ENCODE measurements around the gene TRIM7.

TRIM7 gene

GRCh38 chr5:181192337-181193046 lies 12.5 kb downstream of the TRIM7 start:
- Histone ChIP-seq H3K36me3 (ENCODE audit: control insufficient read depth in 2 of 2, insufficient read depth in 2 of 2, low read length in 2 of 2) (no peaks in the 10 kb centered on the region), H3K9ac (ENCODE audit: low read depth in 1 of 2, low read length in 2 of 2) (peak overlapping the region; percentile 68 to 88), H3K9me3 (ENCODE audit: control insufficient read depth in 2 of 2, low read length in 2 of 2) (no peaks in the 10 kb centered on the region), H3K4me1 (ENCODE audit: control insufficient read depth in 2 of 2, insufficient read depth in 2 of 2, low read length in 2 of 2) (peaks cover 12 to 15% of the 10 kb centered on the region in 2 donors), H3K27me3 (ENCODE audit: control insufficient read depth in 2 of 2, insufficient read depth in 2 of 2, low read length in 2 of 2) (no peaks in the 10 kb centered on the region), H3K27ac (ENCODE audit: low read depth in 2 of 2, low read length in 2 of 2) (peak overlapping the region; percentile 86 to 92), H3K4me3 (ENCODE audit: low read length in 2 of 2) (peak overlapping the region; percentile 90 to 98)

DNA sequence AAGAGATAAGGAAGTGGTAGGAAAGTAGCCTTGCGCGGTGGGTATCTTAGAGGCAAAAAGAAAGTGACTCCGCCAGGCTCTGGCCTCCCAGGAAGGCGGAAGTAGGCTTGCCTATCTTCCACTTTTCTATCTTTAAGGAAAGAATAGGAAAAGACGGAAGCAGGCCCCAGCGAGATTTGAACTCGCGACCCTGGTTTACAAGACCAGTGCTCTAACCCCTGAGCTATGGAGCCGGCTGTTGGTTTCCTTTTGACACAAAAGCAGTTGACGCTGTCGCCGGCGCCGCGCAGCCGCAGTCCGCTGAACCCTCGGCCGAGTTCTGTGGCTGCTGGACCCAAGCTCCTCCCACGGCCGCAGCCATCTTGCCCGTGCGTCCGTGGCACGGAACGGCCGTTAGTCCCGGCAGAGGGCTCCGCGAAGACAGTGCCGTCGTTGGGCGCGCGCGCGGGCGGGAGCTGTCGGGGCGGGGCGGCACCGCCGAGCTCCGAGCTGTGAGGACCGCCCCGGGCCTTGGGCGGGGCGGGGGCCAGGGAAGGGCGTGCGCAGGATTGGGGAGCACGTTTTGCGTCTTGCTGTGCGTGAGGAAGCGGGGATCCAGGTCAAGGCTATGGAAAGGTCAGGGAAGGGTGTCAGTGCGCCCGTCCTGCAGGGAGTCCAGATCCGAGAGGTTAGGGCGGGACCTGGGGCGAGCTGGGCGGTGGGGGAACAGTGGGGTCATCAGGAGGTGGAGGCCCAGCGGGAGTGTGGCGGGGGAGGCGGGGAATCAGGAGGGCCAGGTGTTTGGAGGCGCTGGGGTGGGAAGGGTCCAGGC lies 13.3 kb downstream of the TRIM7 start:
- peaks cover 15% of the 10 kb centered on the region in 2 donors for H3K4me1 ChIP-seq (ENCODE audit: control insufficient read depth in 2 of 2, insufficient read depth in 2 of 2, low read length in 2 of 2)
- H3K9ac ChIP-seq (ENCODE audit: low read depth in 1 of 2, low read length in 2 of 2): peak overlapping the region; percentile 88 to 91
- H3K4me3 ChIP-seq (ENCODE audit: low read length in 2 of 2): peak overlapping the region; percentile 90 to 98
- H3K36me3 ChIP-seq (ENCODE audit: control insufficient read depth in 2 of 2, insufficient read depth in 2 of 2, low read length in 2 of 2): no peaks in the 10 kb centered on the region
- H3K9me3 ChIP-seq (ENCODE audit: control insufficient read depth in 2 of 2, low read length in 2 of 2): no peaks in the 10 kb centered on the region
- H3K27ac ChIP-seq (ENCODE audit: low read depth in 2 of 2, low read length in 2 of 2): peak overlapping the region; percentile 86 to 92
- no peaks in the 10 kb centered on the region for H3K27me3 ChIP-seq (ENCODE audit: control insufficient read depth in 2 of 2, insufficient read depth in 2 of 2, low read length in 2 of 2)

- H3K27ac ChIP-seq (ENCODE audit: low read depth in 2 of 2, low read length in 2 of 2): peak overlapping the region; percentile 86 to 92
- H3K36me3 ChIP-seq (ENCODE audit: control insufficient read depth in 2 of 2, insufficient read depth in 2 of 2, low read length in 2 of 2): no peaks in the 10 kb centered on the region
- H3K4me3 ChIP-seq (ENCODE audit: low read length in 2 of 2): peak overlapping the region; percentile 90 to 98
- peaks cover 15% of the 10 kb centered on the region in 2 donors for H3K4me1 ChIP-seq (ENCODE audit: control insufficient read depth in 2 of 2, insufficient read depth in 2 of 2, low read length in 2 of 2)
- no peaks in the 10 kb centered on the region for H3K27me3 ChIP-seq (ENCODE audit: control insufficient read depth in 2 of 2, insufficient read depth in 2 of 2, low read length in 2 of 2)
- H3K9ac ChIP-seq (ENCODE audit: low read depth in 1 of 2, low read length in 2 of 2): peak overlapping the region; percentile 88 to 91
- no peaks in the 10 kb centered on the region for H3K9me3 ChIP-seq (ENCODE audit: control insufficient read depth in 2 of 2, low read length in 2 of 2)
Measured at GRCh38 chr5:181190711-181191525, 14.1 kb downstream of the TRIM7 start.

DNA sequence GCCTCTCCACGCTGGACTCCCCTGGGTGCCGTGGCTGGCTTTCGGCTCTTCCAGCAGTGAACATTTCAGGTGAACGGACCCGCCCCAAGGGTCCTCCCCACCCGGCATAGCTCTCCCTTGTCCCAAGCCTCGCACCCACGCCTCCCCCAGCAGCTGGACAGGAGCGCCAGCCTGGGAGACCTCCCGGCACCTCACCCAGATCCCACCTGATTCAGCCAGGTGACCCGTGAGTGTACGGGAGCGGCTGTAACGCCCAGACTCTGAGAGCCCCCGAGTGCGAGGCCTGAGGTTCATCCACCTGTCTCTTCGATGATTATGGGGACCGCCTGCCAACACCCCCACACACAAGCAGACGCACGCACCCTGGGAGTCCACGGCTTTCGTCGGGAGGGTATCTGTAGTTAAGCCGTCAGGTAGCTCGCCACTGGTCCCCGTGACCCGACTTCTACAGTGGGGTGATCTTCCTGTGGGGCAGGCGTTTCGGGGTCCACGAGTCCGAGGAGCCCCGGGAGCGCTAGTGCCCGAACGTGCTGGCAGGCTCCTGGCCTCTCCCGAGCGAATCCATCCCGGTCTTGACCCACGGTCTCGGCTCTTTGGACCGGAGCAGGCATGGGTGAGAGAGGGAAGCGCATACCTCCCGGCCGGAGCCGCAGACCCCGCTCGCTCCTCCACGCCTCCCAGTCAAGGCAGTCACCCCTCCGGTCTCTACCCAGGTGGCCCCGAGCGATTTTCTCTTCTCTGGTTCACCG lies 14.9 kb downstream of the TRIM7 start:
- peak overlapping the region in 1 of 2 donors; percentile 52 for H3K27ac ChIP-seq (ENCODE audit: low read depth in 2 of 2, low read length in 2 of 2)
- H3K36me3 ChIP-seq (ENCODE audit: control insufficient read depth in 2 of 2, insufficient read depth in 2 of 2, low read length in 2 of 2): no peaks in the 10 kb centered on the region
- H3K9ac ChIP-seq (ENCODE audit: low read depth in 1 of 2, low read length in 2 of 2): peak overlapping the region; percentile 88 to 91
- no peaks in the 10 kb centered on the region for H3K9me3 ChIP-seq (ENCODE audit: control insufficient read depth in 2 of 2, low read length in 2 of 2)
- peaks cover 15% of the 10 kb centered on the region in 2 donors for H3K4me1 ChIP-seq (ENCODE audit: control insufficient read depth in 2 of 2, insufficient read depth in 2 of 2, low read length in 2 of 2)
- H3K4me3 ChIP-seq (ENCODE audit: low read length in 2 of 2): peak overlapping the region; percentile 90 to 98
- no peaks in the 10 kb centered on the region for H3K27me3 ChIP-seq (ENCODE audit: control insufficient read depth in 2 of 2, insufficient read depth in 2 of 2, low read length in 2 of 2)

DNA sequence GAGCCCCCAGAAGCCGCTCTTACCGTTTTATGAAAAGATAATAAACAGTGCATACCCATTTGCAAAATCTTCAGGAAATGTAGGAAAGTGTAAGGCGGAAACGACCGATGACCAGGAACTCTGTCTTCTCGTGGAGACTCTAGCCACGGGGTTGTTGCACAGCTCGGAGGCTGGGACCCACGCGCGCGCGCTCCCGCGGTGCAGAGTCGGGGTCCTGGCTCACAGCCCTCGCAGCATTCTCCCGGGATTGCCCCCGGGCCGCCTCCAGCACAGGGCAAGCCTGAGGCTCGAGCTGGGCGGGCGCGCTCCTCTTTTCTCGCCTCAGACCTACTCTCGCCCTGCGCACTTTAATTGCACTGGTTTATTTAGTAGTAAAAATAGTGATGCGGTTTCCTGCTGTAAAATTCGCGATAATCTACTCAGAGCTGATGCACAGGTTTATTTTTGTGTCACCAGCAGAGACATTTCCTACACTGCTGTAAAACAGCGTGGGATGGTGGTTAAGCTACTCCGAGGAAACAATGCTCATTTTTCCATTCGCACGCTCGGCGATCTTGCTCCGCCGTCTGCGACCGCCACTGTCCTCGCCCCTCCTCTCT lies 15.5 kb downstream of the TRIM7 start:
- Histone ChIP-seq H3K4me1 (ENCODE audit: control insufficient read depth in 2 of 2, insufficient read depth in 2 of 2, low read length in 2 of 2) (peaks cover 15% of the 10 kb centered on the region in 2 donors), H3K9me3 (ENCODE audit: control insufficient read depth in 2 of 2, low read length in 2 of 2) (no peaks in the 10 kb centered on the region), H3K9ac (ENCODE audit: low read depth in 1 of 2, low read length in 2 of 2) (peak overlapping the region; percentile 88 to 91), H3K27me3 (ENCODE audit: control insufficient read depth in 2 of 2, insufficient read depth in 2 of 2, low read length in 2 of 2) (no peaks in the 10 kb centered on the region), H3K27ac (ENCODE audit: low read depth in 2 of 2, low read length in 2 of 2) (peak overlapping the region; percentile 72 to 75), H3K36me3 (ENCODE audit: control insufficient read depth in 2 of 2, insufficient read depth in 2 of 2, low read length in 2 of 2) (no peaks in the 10 kb centered on the region), H3K4me3 (ENCODE audit: low read length in 2 of 2) (peak overlapping the region; percentile 90 to 98)

DNA sequence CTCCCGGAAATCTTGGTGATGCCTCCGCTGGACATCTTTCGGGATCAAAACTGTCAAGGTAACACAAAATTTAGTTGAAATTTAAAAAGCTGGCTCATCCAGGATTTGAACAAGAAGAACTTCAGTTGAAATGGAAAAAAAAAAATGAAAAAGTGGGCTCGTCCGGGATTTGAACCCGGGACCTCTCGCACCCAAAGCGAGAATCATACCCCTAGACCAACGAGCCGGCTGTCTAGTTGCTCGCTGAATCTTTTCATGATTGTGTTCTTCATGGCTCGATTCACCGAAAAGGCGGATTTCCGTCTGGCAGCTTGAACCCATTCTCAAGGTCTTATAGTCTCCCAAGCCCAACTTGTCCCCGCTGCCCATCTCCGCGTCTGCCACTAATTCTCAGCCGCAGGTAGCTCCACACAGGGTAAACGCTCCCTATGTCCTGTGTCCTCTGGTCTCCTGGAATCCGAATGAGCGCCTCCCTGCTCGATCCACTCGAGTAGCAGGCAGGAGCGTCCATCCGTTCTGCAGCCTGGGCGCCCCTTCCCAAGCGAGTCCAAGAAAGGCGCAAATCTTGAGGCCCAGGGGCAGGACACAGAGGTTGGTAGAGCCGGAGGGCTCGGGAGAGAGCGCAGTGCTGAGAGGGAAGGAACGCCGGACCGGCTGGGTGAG lies 16.2 kb downstream of the TRIM7 start:
- H3K9ac ChIP-seq (ENCODE audit: low read depth in 1 of 2, low read length in 2 of 2): peak overlapping the region; percentile 88 to 91
- H3K27me3 ChIP-seq (ENCODE audit: control insufficient read depth in 2 of 2, insufficient read depth in 2 of 2, low read length in 2 of 2): no peaks in the 10 kb centered on the region
- H3K4me1 ChIP-seq (ENCODE audit: control insufficient read depth in 2 of 2, insufficient read depth in 2 of 2, low read length in 2 of 2): peaks cover 15 to 18% of the 10 kb centered on the region in 2 donors
- peak overlapping the region; percentile 90 to 98 for H3K4me3 ChIP-seq (ENCODE audit: low read length in 2 of 2)
- H3K27ac ChIP-seq (ENCODE audit: low read depth in 2 of 2, low read length in 2 of 2): peak overlapping the region; percentile 72 to 75
- no peaks in the 10 kb centered on the region for H3K36me3 ChIP-seq (ENCODE audit: control insufficient read depth in 2 of 2, insufficient read depth in 2 of 2, low read length in 2 of 2)
- H3K9me3 ChIP-seq (ENCODE audit: control insufficient read depth in 2 of 2, low read length in 2 of 2): no peaks in the 10 kb centered on the region

- H3K9ac ChIP-seq (ENCODE audit: low read depth in 1 of 2, low read length in 2 of 2): no peak overlapping the region
- peak overlapping the region; percentile 45 to 65 for H3K4me3 ChIP-seq (ENCODE audit: low read length in 2 of 2)
- H3K27me3 ChIP-seq (ENCODE audit: control insufficient read depth in 2 of 2, insufficient read depth in 2 of 2, low read length in 2 of 2): no peaks in the 10 kb centered on the region
- no peaks in the 10 kb centered on the region for H3K9me3 ChIP-seq (ENCODE audit: control insufficient read depth in 2 of 2, low read length in 2 of 2)
- H3K36me3 ChIP-seq (ENCODE audit: control insufficient read depth in 2 of 2, insufficient read depth in 2 of 2, low read length in 2 of 2): no peaks in the 10 kb centered on the region
- H3K27ac ChIP-seq (ENCODE audit: low read depth in 2 of 2, low read length in 2 of 2): no peak overlapping the region
- peaks cover 12 to 20% of the 10 kb centered on the region in 2 donors for H3K4me1 ChIP-seq (ENCODE audit: control insufficient read depth in 2 of 2, insufficient read depth in 2 of 2, low read length in 2 of 2)
Measured at GRCh38 chr5:181187500-181188213, 17.3 kb downstream of the TRIM7 start.

- Histone ChIP-seq H3K4me1 (ENCODE audit: control insufficient read depth in 2 of 2, insufficient read depth in 2 of 2, low read length in 2 of 2) (peaks cover 12 to 14% of the 10 kb centered on the region in 2 donors), H3K9me3 (ENCODE audit: control insufficient read depth in 2 of 2, low read length in 2 of 2) (no peaks in the 10 kb centered on the region), H3K4me3 (ENCODE audit: low read length in 2 of 2) (no peak overlapping the region), H3K27me3 (ENCODE audit: control insufficient read depth in 2 of 2, insufficient read depth in 2 of 2, low read length in 2 of 2) (no peaks in the 10 kb centered on the region), H3K36me3 (ENCODE audit: control insufficient read depth in 2 of 2, insufficient read depth in 2 of 2, low read length in 2 of 2) (no peaks in the 10 kb centered on the region), H3K9ac (ENCODE audit: low read depth in 1 of 2, low read length in 2 of 2) (no peak overlapping the region), H3K27ac (ENCODE audit: low read depth in 2 of 2, low read length in 2 of 2) (no peak overlapping the region)
Measured at GRCh38 chr5:181186986-181187499, 18.0 kb downstream of the TRIM7 start.

Measured in mucosa of rectum (tissue), 2 donors.